ENCODE results near the gene OR5H2. TPM values are rescaled to one million over a fixed set of nuclear protein-coding genes. Genes with fewer than 3 reads are reported as not detected.

The OR5H2 gene
- not detected for total RNA-seq (ENCODE audit: unreplicated experiment)
- long read RNA-seq, result 0 reads

DNA sequence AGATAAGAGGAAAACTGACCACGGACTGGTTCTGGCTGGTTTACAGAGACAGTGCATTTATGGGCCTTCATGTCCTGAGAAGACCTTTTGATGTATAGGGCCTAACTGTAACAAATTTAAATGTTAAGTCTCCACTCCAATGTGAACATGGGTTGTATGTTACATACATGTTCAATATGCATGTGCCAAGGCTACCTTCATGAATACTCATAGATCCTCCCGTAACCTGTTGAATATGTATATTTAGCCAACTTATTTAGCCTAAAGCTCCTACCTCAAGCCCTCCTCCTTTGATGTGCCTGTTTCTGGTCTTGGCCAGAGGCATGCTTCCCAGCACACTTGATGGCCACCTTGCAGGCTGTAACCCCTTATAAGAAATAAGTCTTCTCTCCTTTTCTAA is at the start of gene OR5H2:
TSS of gene OR5H2 (plus strand) at position 301 of the 400 bp plus-strand sequence. CDS start 398 bp downstream, outside the sequence.
- TF ChIP-seq CTCF (IDR thresholded peaks at IDR 0.05; ENCODE audit: partially characterized antibody, unreplicated experiment), result no peak
- no peaks in the 10 kb centered on the region for H3K27me3 Mint-ChIP-seq (ENCODE audit: unreplicated experiment)
- H3K36me3 Mint-ChIP-seq (ENCODE audit: unreplicated experiment), result no peaks in the 10 kb centered on the region
- no peak within 1 kb of the TSS for H3K27ac Mint-ChIP-seq (ENCODE audit: unreplicated experiment)
- H3K9me3 Mint-ChIP-seq (ENCODE audit: unreplicated experiment), result peaks cover 2% of the 10 kb centered on the region
- no peak within 1 kb of the TSS for H3K4me3 Mint-ChIP-seq (ENCODE audit: unreplicated experiment)
- DNase-seq, result no peak
- H3K4me1 Mint-ChIP-seq (ENCODE audit: low read depth, unreplicated experiment), result no peaks in the 10 kb centered on the region

DNA sequence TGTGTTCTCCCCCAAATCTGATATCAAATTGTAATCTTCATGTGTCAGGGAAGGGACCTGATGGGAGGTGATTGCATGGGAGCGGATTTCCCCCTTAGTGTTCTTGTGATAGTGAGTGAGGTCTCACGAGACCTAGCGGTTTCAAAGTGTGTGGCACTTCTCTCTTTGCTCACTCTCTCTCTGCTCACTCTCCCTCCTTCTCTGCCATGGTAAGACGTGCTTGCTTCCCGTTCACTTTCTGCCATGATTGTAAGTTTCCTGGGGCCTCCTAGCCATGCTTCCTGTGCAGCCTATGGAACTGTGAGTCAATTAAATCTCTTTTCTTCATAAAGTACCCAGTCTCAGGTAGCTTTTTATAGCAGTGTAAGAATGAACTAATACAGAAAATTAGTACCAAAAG is 48.8 kb upstream of the OR5H2 start:
- Mint-ChIP-seq H3K9me3 (ENCODE audit: unreplicated experiment) (no peaks in the 10 kb centered on the region), H3K36me3 (ENCODE audit: unreplicated experiment) (no peaks in the 10 kb centered on the region), H3K27ac (ENCODE audit: unreplicated experiment) (no peak overlapping the region), H3K27me3 (ENCODE audit: unreplicated experiment) (peaks cover 2% of the 10 kb centered on the region), H3K4me3 (ENCODE audit: unreplicated experiment) (no peak overlapping the region), H3K4me1 (ENCODE audit: low read depth, unreplicated experiment) (no peaks in the 10 kb centered on the region)
- TF ChIP-seq CTCF (IDR thresholded peaks at IDR 0.05; ENCODE audit: partially characterized antibody, unreplicated experiment), result no peak
- no peak for DNase-seq

- no peak overlapping the region for H3K27ac Mint-ChIP-seq (ENCODE audit: unreplicated experiment)
- H3K9me3 Mint-ChIP-seq (ENCODE audit: unreplicated experiment), result no peaks in the 10 kb centered on the region
- H3K36me3 Mint-ChIP-seq (ENCODE audit: unreplicated experiment), result no peaks in the 10 kb centered on the region
- H3K4me3 Mint-ChIP-seq (ENCODE audit: unreplicated experiment), result no peak overlapping the region
- H3K27me3 Mint-ChIP-seq (ENCODE audit: unreplicated experiment), result no peaks in the 10 kb centered on the region
- TF ChIP-seq CTCF (IDR thresholded peaks at IDR 0.05; ENCODE audit: partially characterized antibody, unreplicated experiment), result no peak
- DNase-seq, result no peak
- no peaks in the 10 kb centered on the region for H3K4me1 Mint-ChIP-seq (ENCODE audit: low read depth, unreplicated experiment)
Measured at GRCh38 chr3:98240131-98240530, 42.2 kb upstream of the OR5H2 start.

- Mint-ChIP-seq H3K9me3 (ENCODE audit: unreplicated experiment) (no peaks in the 10 kb centered on the region), H3K36me3 (ENCODE audit: unreplicated experiment) (no peaks in the 10 kb centered on the region), H3K27ac (ENCODE audit: unreplicated experiment) (no peak overlapping the region), H3K4me3 (ENCODE audit: unreplicated experiment) (no peak overlapping the region), H3K4me1 (ENCODE audit: low read depth, unreplicated experiment) (no peaks in the 10 kb centered on the region), H3K27me3 (ENCODE audit: unreplicated experiment) (no peaks in the 10 kb centered on the region)
- no peak for DNase-seq
- TF ChIP-seq CTCF (IDR thresholded peaks at IDR 0.05; ENCODE audit: partially characterized antibody, unreplicated experiment), result no peak
Measured at GRCh38 chr3:98242155-98242554, 40.1 kb upstream of the OR5H2 start.

GRCh38 chr3:98243843-98244242 is 38.5 kb upstream of the OR5H2 start:
- H3K27ac Mint-ChIP-seq (ENCODE audit: unreplicated experiment), result no peak overlapping the region
- H3K9me3 Mint-ChIP-seq (ENCODE audit: unreplicated experiment), result no peaks in the 10 kb centered on the region
- H3K27me3 Mint-ChIP-seq (ENCODE audit: unreplicated experiment), result no peaks in the 10 kb centered on the region
- no peak for DNase-seq
- no peaks in the 10 kb centered on the region for H3K4me1 Mint-ChIP-seq (ENCODE audit: low read depth, unreplicated experiment)
- no peak overlapping the region for H3K4me3 Mint-ChIP-seq (ENCODE audit: unreplicated experiment)
- TF ChIP-seq CTCF (IDR thresholded peaks at IDR 0.05; ENCODE audit: partially characterized antibody, unreplicated experiment), result no peak
- no peaks in the 10 kb centered on the region for H3K36me3 Mint-ChIP-seq (ENCODE audit: unreplicated experiment)
